HG03432 (cell line): Measurements from ENCODE around the gene GDAP2.

Experiments
- ATAC-seq: cut with Tn5 transposase; IDR thresholded peaks from one replicate; pipeline ENCODE4 v1.9.1; 2021; ENCODE audit warnings: mild to moderate bottlenecking, moderate library complexity; ENCODE audit not compliant: unreplicated experiment

Gene GDAP2

DNA sequence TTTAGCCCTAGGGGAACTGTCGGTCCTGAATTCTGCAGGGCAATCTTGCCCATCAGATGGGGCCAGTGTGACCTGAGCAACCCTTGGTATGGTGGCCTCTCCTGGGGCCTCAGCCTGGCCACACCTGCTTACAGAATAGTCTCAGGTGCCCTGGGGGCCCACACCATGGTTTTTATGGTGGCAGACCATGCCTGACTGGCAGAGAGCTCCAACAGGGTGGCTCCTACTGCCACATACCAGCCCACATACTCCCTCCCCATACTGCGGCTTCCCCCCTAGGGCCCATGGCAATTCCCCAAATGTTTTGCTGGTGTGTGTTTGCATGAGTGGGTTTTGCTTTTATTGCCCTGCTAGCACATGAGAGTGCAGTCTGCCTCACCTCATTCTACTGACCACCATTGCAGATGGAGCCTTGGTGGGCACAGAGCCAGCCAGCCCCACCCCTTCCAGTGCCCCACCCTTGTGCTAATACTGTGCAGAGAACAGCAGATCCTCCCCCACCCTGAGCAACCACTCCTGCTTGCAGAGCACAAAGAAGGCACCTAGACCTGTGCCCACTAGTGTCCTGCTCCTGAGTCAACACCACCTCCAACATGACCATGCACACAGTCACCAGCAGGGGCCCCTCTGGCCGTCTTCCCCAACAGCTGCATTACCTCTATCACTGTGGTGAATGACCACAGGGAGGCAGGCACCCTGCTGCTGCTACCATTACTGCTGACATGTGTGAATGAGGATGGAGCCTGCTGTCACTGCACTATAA, 86.8 kb downstream of the GDAP2 start:
- ATAC-seq: no peak

DNA sequence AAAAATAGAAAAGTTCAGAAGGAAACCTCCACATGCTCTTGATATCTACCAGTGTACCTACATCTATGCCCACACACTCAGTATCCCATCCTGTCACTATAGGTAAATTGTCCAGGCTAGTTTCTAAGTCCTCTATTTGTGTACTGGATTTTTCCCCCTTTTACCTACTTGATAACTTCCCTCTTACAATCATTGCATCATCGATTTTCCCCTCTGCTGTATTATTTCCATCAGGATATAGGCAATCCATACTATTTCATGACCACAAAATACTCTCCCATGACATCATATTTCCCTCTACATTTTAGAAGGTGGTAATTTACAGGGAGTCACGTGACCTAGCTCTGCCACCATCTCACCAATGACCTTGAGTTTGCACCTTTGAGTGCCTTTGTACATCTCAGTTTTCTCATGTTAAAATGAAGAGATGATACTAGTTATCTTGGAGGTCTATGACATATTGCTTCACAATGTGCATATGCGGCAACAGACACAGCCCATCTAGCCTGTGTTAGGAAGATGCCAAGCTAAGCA, 88.2 kb downstream of the GDAP2 start:
- no peak for ATAC-seq

DNA sequence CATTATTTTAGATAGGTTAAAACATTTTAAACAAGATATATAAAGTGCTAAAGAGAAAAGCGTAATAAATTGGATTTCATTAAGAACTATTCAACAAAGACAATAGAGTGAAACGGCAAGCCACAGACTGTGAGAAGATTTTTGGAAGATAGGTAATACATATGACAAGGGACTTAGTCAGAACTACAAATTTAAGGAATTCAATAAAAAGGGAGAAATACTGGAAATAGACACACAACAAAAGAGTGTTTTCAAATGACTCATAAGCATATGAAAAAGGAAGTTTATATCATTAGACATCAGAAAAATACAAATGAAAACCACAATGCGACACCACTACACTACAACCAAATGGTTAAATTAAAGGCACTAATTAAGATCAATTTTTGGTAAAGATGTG, 90.5 kb downstream of the GDAP2 start:
- no peak for ATAC-seq

DNA sequence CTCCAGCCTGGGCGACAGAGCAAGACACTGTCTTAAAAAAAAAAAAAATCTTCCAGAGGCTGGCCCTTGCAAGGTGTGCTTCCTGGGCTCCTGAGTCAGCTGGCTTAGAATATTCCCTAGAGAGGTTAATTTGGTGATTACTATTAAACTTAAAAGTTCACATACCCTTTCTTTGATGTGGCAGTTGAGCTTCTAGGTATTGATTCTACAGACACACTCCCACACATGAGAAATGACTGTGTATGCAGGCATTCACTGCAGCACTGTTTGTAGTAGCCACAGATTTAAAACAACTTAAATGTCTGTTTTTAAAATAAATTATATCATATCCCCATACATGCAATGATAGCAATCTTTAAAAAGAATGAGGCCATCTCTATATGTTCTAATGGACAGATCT, 93.4 kb downstream of the GDAP2 start:
- ATAC-seq: no peak

DNA sequence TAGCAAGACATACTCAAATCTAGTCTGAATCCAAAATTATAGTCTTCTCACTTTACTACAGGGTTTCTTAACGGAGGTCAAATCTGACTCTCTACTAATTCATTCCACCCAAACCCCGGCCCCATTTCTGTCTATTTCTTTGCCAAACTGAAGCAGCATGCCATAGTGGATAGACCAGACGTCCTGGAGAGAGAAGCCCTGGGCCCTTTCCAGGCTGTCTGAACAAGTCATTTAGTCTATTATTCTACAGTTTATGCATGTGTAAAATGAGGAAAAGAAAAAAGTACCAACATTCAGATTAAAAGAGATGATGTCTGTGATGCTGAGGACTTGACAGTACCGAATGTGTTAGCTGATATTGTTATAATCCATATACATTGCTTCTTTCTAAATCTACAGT, 95.0 kb downstream of the GDAP2 start:
- no peak for ATAC-seq

DNA sequence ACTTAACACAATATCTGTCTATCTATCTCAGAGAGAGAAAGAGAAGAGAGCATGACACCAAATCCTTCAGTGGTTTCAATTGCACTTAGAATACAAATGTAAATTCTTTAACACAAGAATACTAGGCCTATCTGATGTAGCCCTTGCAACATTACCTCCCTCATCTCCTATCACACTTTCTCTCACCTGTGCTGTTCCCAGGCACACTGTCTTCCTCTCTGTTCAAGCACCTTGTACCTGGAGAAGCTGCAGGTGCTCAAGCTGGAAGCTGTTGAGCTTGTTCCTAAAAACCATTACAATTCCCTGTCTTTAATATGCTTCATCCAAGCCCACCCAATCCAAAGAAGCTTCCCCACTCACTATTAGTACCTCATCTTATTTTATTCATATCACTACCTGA, 97.0 kb downstream of the GDAP2 start:
- ATAC-seq: no peak

DNA sequence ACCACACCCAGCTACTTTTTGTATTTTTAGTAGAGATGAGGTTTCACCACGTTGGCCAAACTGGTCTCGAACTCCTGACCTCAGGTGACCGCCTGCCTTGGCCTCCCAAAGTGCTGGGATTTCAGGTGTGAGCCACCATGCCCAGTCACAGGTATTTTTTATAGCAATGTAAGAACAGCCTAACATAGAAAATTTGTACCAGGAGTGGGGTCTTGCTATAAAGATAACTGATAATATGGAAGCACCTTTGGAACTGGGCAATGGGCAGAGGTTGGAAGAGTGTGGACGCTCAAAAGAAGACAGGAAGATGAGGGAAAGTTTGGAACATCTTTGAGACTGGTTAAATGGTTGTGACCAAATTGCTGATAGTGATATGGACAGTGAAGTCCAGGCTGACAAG, 99.2 kb downstream of the GDAP2 start:
- no peak for ATAC-seq

DNA sequence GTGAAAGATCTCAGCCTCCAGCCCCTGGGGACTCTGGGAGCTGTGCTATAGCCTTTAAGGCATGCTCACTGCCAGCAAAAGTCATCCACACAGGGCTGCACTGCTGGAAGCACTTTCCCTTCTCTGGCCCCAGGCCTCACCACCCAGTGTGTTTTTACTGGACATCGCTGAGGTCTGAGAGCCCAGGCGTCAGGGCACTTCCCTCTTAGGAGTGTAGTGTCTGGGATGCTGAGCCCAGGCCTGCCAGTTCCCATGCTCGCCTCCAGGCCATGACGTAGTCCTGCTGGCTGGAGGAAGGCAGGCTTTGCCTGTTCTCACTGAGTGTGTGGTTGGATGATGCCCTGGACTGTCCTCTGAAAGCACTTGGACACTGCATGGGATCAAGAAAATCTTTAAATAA, 101.2 kb downstream of the GDAP2 start:
- ATAC-seq: no peak

DNA sequence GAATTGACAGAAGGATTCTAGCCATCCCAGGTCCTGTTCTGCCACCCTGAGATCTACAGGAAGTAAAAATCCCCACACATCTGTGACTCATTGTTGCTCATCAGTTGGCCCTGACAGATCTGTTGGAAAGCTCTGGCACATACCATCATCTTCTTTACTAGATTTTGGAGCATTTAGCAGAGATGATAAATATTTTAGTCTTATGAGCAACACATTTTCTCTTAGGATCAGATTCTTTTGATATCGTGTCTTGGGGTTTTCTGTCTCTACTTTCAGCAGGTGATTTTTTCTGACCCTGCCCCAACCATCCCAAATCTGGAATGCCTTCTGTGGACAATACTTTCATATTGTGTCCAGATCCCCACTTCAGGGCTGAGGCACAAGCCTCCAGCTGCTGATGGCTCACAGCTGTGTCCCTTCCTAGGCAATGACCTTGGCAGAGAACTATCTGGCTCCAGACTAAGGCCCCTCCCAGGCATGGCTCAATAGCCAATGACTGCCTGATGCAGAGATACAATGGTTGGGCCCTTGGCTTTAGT, 102.8 kb downstream of the GDAP2 start:
- ATAC-seq: no peak

DNA sequence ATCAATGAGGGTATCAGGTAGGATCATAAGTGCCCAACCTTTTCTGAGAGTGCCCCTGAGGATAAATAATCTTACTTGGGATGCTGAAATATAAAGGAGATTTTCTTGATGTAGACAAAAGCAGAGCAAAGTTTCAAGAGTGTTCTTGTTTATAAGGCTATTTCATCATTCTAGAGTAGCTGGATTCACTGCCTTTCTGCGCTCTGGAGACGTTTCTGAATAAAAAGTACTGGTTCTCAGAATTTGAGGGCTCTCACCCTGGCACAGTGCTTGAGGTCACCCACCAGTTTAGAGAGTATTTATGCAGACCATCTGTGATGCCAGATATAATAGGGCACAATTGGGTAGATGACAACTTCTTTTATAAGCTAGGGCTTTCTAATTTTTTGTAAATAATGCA, 103.3 kb downstream of the GDAP2 start:
- ATAC-seq: no peak

DNA sequence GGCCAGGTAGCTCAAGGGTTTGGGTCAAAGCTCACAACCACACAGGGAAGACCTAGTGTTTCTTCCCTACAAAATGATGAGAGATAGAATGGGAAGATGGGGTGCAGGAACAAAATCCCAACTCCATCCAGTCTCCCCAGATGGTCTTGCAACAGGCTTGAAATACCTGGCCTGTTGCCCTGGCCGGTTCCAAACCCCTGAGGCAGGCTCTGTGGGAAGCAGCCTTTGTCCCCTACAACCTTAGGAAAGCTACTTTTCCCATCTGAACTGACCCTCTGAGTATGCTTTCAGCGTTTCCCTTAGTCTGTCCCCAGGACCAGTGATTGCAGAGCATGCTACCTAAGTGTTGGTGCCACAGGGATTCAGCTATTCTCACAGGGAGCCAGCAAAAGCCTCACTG, 104.0 kb downstream of the GDAP2 start:
- ATAC-seq: no peak

DNA sequence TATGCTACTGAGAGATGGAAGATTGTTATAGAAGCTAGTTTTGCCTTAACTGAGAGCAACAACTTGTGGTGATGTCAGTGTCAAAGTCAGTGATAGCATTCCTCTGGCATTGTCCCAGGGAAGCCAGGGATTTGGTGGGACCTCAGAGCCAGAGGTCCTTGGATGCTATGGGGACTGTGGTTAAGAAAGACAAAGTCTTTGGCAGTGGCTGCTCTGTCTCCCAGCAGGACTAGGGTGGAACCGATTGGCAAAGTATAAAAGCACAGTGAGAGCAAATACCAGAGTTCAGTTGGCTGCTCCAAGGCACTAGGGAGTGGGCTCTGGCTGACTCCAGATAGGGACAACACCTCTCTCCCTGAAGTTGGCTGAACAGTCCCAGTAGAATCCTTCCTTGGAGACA, 104.8 kb downstream of the GDAP2 start:
- ATAC-seq: no peak

DNA sequence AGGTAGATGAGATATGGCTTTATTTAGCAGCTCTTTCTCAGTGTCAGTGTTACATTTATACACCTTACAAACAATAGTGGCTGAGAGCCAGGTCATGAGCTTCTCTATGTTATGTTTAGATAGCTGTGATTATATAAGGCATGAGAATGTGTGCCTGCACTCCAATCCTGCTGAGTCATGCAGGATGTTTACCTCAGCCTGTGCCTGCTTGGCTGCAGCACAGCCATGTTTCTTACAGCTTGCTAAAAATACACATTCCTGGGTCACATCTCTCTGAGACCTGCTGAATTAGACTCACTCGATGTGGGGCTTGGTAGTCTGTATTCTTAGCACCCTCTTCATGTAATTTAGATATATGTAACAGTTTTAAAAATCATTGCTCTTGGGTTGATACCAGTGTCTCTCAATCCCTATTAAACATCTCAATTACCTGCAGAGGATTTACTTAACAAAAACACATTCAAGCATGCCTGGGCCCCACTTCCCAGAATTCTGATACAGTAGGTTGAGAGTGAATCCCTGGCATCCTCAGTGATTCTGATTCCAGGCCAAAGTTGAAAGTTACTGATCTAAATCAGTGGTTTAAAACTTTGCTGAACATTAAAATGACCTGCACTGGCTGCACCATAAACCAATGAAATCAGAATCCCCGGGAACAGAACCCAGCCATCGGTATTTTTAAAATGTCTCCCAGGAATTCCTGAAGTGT, 107.5 kb downstream of the GDAP2 start:
- ATAC-seq: no peak

DNA sequence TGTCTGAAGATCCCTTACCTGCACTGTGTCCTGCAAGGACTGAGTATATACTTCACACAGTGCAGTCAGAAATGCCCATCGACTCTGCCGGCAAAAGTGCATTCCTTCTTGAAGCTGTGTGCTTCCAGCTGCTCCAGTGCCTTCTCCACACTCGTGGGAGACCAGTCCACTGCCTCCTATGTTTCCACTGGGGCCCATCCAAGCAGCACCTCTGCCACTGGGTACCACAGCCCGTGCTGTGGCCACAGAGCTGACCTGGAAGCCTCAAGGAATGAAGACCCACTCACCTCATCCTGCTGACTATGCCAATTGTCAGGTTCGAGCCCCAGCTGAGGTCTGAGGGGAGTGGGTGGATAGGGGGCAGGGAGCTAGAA, 108.1 kb downstream of the GDAP2 start:
- no peak for ATAC-seq

DNA sequence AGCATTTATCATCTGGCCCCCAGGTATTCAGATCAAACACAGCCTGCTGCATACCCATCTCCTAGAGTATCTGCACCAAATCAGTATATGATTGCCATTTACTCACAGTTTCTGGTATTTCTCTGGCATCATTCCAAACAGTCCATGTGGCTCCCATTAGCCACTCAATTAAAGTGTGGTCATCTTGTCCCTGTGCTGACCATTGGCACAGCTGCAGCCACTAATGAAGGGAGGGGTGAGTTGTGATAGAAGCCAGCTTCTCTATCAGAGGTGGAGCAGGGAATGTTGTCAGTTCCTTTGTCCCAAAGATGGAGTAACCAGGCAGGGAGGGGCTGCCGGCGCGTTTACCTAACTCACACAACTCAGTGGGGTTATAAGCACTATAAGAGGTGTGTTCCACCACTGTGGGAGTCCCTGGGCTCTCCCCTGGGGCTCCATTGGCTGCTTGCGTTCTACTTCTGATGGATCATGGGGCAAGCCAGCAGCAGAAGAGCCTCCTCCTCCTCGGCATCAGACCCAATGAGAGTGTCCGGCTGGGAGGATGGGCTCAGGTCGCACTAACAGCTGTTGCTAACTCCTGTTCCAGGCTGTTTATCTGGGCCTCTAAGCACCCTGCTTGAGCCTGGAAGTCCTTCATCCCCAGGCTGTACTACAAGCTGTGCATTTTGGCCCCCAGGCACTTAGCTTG, 108.6 kb downstream of the GDAP2 start:
- ATAC-seq: no peak

DNA sequence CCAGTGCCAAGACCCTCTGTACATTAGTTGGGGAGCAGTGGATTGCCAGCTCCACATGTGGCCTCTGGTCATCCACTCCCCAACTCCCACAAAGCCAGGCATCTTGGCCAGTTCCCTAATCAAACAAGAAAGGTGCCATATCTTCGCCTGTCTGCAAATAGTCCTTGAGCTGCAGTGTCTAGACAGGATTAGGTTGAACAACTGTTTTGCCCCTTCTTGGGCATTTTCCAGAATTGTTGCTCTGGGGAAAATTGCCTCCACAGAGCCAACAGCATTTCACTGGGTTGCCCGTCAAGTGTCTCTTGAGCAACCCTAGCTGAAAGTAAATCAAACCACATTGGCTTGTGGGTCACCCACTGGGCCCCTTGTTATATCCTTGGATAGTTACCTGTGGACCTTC, 109.3 kb downstream of the GDAP2 start:
- ATAC-seq: no peak

DNA sequence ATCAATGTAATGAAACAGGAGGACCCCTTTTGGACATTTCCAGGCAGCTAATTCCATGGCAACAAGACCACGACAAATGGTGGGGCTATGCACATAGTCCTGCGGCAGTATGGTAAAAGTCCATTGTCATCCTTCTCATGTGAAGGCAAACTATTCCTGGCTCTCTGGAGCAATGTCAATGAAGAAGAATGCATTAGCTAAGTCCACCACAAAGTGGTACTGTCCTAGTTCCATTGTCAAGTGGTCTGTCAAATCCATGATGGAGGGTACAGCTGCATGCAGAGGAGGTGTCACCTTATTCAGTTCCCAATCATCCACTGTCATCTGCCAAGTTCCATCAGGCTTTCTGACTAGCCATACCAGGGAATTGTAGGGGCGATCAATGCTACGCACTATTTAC, 110.1 kb downstream of the GDAP2 start:
- ATAC-seq: no peak

DNA sequence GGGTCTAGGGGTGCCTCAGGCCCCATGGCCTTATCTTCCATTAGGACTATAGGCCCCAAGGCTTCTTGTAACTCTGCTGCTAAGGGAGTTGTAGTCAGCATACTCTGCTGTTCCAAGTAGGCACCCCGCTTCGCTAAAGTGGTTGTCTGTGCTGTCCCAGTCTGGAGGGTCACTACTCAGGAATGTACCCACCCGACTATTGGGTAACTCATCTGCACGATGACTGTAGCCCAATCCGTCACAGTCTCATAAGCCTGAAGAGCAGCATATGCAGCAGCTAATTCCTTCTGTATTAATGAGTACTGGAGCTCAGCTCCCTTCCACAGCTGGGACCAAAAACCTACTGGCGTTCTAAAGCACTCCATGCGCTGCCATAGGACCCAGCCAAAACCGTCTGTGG, 111.0 kb downstream of the GDAP2 start:
- no peak for ATAC-seq

DNA sequence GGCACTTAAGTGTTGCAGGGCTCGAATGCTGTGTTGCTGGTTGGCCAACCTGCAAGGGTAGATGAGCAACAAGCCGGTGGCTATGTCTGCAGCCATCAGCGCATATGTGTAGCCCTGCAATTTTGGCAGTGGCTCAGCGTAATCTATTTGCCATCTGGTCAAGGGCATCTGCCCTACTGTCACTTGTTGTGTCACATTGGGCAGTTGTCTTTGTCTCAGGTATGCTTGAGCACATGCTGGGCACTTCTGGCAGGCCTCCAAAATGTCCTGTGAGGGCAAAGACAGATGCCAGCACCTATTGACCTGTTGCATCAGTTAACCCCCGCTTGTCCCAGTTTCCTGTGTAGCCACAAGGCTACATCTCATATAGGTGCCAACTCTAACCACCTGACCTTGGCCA, 111.8 kb downstream of the GDAP2 start:
- ATAC-seq: no peak

DNA sequence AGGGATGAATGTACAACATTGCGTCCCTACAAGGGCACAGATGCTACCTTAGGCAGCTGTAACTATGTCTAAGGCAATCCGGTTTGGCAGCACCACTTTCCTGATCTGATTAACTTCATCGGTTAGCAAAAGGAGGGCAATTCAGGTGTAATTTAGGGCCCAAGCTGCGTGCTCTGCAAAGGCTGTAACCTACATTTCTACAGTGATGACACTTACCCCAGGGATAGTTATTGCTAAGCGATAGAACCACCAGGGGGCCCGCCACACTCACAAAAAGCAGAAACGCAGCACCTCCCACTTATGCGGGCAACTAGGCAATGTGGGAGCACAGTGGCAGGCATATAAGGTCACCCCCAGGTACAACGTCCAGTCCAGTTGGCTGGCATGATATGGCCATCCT, 113.5 kb downstream of the GDAP2 start:
- ATAC-seq: no peak
